Keratinocyte (primary cell): ENCODE measurements around the gene RAMP1. TPM values are rescaled to one million over a fixed set of nuclear protein-coding genes. Genes with fewer than 3 reads are reported as not detected.
"Not testable (repeated sequence)": the region's sequence is repeated elsewhere in the genome, so short reads cannot be mapped to it uniquely, and the experiment has no call there.

Experiments used
- DNase-seq: peaks from one replicate; pipeline ENCODE4 v3.0.0-alpha.2; 2011; ENCODE audit warnings: low read depth, missing footprints, low spot score
- FAIRE-seq: peaks from 2 replicates; lab custom pipeline; 2011; peaks lifted over from hg19 to GRCh38; lab: Jason Lieb, UNC
- H2AFZ ChIP-seq: 2 replicates; pipeline ENCODE4 v1.6.0; 2012; ENCODE audit warnings: low read length, control low read depth, inconsistent platforms; ENCODE audit not compliant: control insufficient read depth
- H3K27ac ChIP-seq: 2 replicates; pipeline ENCODE4 v1.5.1; 2011; ENCODE audit warnings: low read length; ENCODE audit not compliant: control insufficient read depth, insufficient read depth
- H3K27me3 ChIP-seq: 3 replicates; pipeline ENCODE4 v1.6.0; 2011; ENCODE audit warnings: low read length; ENCODE audit not compliant: control insufficient read depth, insufficient read depth; ENCODE audit errors: extremely low read depth
- H3K36me3 ChIP-seq, 2 experiments: 2 replicates in 1 of 2; 3 replicates in 1 of 2; pipeline ENCODE4 v1.5.1; 2011; ENCODE audit warnings: low read length in 2 of 2, mild to moderate bottlenecking in 1 of 2; ENCODE audit not compliant: control insufficient read depth in 2 of 2, insufficient read depth in 2 of 2; ENCODE audit errors: extremely low read depth in 1 of 2
- H3K4me1 ChIP-seq: 3 replicates; pipeline ENCODE4 v1.5.1; 2011; ENCODE audit warnings: low read length; ENCODE audit not compliant: control insufficient read depth, insufficient read depth; ENCODE audit errors: extremely low read depth
- H3K4me2 ChIP-seq: 3 replicates; pipeline ENCODE4 v1.6.0; 2011; ENCODE audit warnings: low read depth, low read length; ENCODE audit not compliant: control insufficient read depth, insufficient read depth; ENCODE audit errors: extremely low read depth
- H3K4me3 ChIP-seq, 3 experiments: fragments of 200-600 bp in 1 of 3; sonication (generic) in 1 of 3; 2 replicates in 2 of 3; 3 replicates in 1 of 3; pipeline ENCODE4 v1.5.1; 2011 to 2016; ENCODE audit warnings: low read length in 3 of 3, mild to moderate bottlenecking in 3 of 3, control low read depth in 2 of 3, inconsistent platforms in 1 of 3, low read depth in 1 of 3, mixed read lengths in 1 of 3, mixed run types in 1 of 3, moderate library complexity in 1 of 3; ENCODE audit not compliant: control insufficient read depth in 2 of 3, insufficient read depth in 2 of 3; ENCODE audit errors: extremely low read depth in 1 of 3
- H3K79me2 ChIP-seq: 2 replicates; pipeline ENCODE4 v1.6.0; 2012; ENCODE audit warnings: low read length; ENCODE audit not compliant: control insufficient read depth, insufficient read depth
- H3K9ac ChIP-seq: 3 replicates; pipeline ENCODE4 v1.6.0; 2011; ENCODE audit warnings: low read length; ENCODE audit not compliant: control insufficient read depth, insufficient read depth; ENCODE audit errors: extremely low read depth
- H3K9me1 ChIP-seq: 3 replicates; pipeline ENCODE4 v1.6.0; 2011; ENCODE audit warnings: low read length; ENCODE audit not compliant: control insufficient read depth, insufficient read depth; ENCODE audit errors: extremely low read depth
- H3K9me3 ChIP-seq: 2 replicates; pipeline ENCODE4 v1.5.1; 2012; ENCODE audit warnings: low read depth, low read length; ENCODE audit not compliant: control insufficient read depth
- H4K20me1 ChIP-seq: 3 replicates; pipeline ENCODE4 v1.6.0; 2011; ENCODE audit warnings: low read length; ENCODE audit not compliant: control insufficient read depth, insufficient read depth; ENCODE audit errors: extremely low read depth
- EZH2 ChIP-seq: IDR thresholded peaks from one replicate; pipeline ENCODE4 v1.6.1; 2012; ENCODE audit warnings: inconsistent platforms, mild to moderate bottlenecking, low read length, moderate library complexity
- dilution Hi-C: fragments of 300-500 bp; cut with MboI; formaldehyde crosslinking; loops from one replicate; pipeline ENCODE4 v1.7.0; 2020; ENCODE audit warnings: low sequenced_read_pairs; ENCODE audit not compliant: extremely low pct_ligation_motif_present
- polyA plus RNA-seq, 5 experiments: library from polyadenylated mRNA; depleted of rRNA in 3 of 5; stranded (reverse) in 3 of 5; stranded (forward) in 1 of 5; unstranded in 1 of 5; fragments of >200 nt; gene quantifications; 1 replicate in 1 of 5; 2 replicates in 3 of 5; 3 replicates in 1 of 5; pipeline versions ENCODE4 v1.2.1 to v1.2.3, GENCODE V29; 2011 to 2012; ENCODE audit warnings: missing spikeins in 2 of 5, low read depth in 1 of 5, low replicate concordance in 1 of 5
- TF ChIP-seq, protein P1 (sequence below), 3 experiments: IDR thresholded peaks in 1 of 3; conservative IDR thresholded peaks in 1 of 3; optimal IDR thresholded peaks in 1 of 3; 2 replicates in 2 of 3; 3 replicates in 1 of 3; pipeline versions ENCODE3 to v1.5.1; 2011; ENCODE audit warnings: low read length in 3 of 3, mild to moderate bottlenecking in 3 of 3, moderate library complexity in 2 of 3, control low read depth in 1 of 3, inconsistent platforms in 1 of 3; ENCODE audit not compliant: insufficient read depth in 2 of 3; ENCODE audit errors: extremely low read depth in 1 of 3

Gene RAMP1
- polyA plus RNA-seq, 1 donor (not counting 4 experiments of a cell fraction or from before 2014, with no cell fraction given): 0.69 TPM

DNA sequence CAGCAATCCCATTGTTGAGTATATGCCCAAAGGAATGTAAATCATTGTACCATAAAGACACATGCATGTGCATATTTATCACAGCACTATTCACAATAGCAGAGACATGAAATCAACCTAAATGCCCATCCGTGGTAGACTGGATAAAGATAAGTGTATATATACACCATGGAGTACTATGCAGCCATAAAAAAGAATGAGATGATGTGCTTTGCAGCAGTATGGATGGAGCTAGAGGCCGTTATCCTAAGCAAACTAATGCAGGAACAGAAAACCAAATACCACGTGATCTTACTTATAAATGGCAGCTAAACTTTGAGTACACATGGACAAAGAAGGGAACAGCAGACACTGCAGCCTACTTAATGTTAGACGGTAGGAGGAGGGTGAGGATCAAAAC, 18.4 kb upstream of the RAMP1 start:
- DNase-seq (no peak), FAIRE-seq (no peak)
- dilution Hi-C loops: no loop called here
- no peak overlapping the region for H3K9ac ChIP-seq
- TF ChIP-seq, protein P1, sequence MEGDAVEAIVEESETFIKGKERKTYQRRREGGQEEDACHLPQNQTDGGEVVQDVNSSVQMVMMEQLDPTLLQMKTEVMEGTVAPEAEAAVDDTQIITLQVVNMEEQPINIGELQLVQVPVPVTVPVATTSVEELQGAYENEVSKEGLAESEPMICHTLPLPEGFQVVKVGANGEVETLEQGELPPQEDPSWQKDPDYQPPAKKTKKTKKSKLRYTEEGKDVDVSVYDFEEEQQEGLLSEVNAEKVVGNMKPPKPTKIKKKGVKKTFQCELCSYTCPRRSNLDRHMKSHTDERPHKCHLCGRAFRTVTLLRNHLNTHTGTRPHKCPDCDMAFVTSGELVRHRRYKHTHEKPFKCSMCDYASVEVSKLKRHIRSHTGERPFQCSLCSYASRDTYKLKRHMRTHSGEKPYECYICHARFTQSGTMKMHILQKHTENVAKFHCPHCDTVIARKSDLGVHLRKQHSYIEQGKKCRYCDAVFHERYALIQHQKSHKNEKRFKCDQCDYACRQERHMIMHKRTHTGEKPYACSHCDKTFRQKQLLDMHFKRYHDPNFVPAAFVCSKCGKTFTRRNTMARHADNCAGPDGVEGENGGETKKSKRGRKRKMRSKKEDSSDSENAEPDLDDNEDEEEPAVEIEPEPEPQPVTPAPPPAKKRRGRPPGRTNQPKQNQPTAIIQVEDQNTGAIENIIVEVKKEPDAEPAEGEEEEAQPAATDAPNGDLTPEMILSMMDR (optimal IDR thresholded peaks at IDR 0.05 in 1 of 3, IDR thresholded peaks at IDR 0.05 in 1 of 3, conservative IDR thresholded peaks at IDR 0.05 in 1 of 3; ENCODE audit: extremely low read depth in 1 of 3, insufficient read depth in 2 of 3, low read length in 3 of 3): no peak
- no peak for TF ChIP-seq EZH2
- no peaks in the 10 kb centered on the region for H3K9me3 ChIP-seq
- H3K27me3 ChIP-seq: no peaks in the 10 kb centered on the region
- H3K4me2 ChIP-seq: no peak overlapping the region
- no peaks in the 10 kb centered on the region for H3K36me3 ChIP-seq
- no peaks in the 10 kb centered on the region for H4K20me1 ChIP-seq
- no peaks in the 10 kb centered on the region for H3K9me1 ChIP-seq
- no peaks in the 10 kb centered on the region for H3K79me2 ChIP-seq
- H3K4me1 ChIP-seq: no peaks in the 10 kb centered on the region
- H3K4me3 ChIP-seq: no peak overlapping the region
- H3K27ac ChIP-seq: no peak overlapping the region
- H2AFZ ChIP-seq: no peak overlapping the region

- H4K20me1 ChIP-seq, H3K4me3 ChIP-seq, H3K79me2 ChIP-seq, dilution Hi-C loops, H3K36me3 ChIP-seq, H3K27me3 ChIP-seq, H3K9me3 ChIP-seq, H2AFZ ChIP-seq, H3K27ac ChIP-seq, H3K9me1 ChIP-seq, H3K9ac ChIP-seq, H3K4me1 ChIP-seq, FAIRE-seq, DNase-seq, H3K4me2 ChIP-seq: not testable (repeated sequence)
Measured at GRCh38 chr2:237848940-237849339, 10.5 kb upstream of the RAMP1 start.

- no peaks in the 10 kb centered on the region for H3K79me2 ChIP-seq
- H3K4me2 ChIP-seq: no peak overlapping the region
- H3K4me3 ChIP-seq: no peak overlapping the region
- no peaks in the 10 kb centered on the region for H3K9me1 ChIP-seq
- H3K36me3 ChIP-seq: no peaks in the 10 kb centered on the region
- no peak overlapping the region for H2AFZ ChIP-seq
- FAIRE-seq (no peak), DNase-seq (no peak)
- peaks cover 3% of the 10 kb centered on the region for H3K27me3 ChIP-seq
- no peak overlapping the region for H3K27ac ChIP-seq
- dilution Hi-C loops: no loop called here
- no peak overlapping the region for H3K9ac ChIP-seq
- TF ChIP-seq, protein P1 (optimal IDR thresholded peaks at IDR 0.05 in 1 of 3, IDR thresholded peaks at IDR 0.05 in 1 of 3, conservative IDR thresholded peaks at IDR 0.05 in 1 of 3; ENCODE audit: extremely low read depth in 1 of 3, insufficient read depth in 2 of 3, low read length in 3 of 3): no peak
- TF ChIP-seq EZH2: no peak
- no peaks in the 10 kb centered on the region for H4K20me1 ChIP-seq
- H3K4me1 ChIP-seq: peaks cover 9% of the 10 kb centered on the region
- no peaks in the 10 kb centered on the region for H3K9me3 ChIP-seq
Measured at GRCh38 chr2:237854295-237854694, 5.1 kb upstream of the RAMP1 start.
